GM19463 (cell line): ENCODE measurements around the gene MYBBP1A.

ENCODE experiments used
- ATAC-seq: cut with Tn5 transposase; IDR thresholded peaks from one replicate; pipeline ENCODE4 v1.9.1; 2021; ENCODE audit warnings: mild to moderate bottlenecking, moderate library complexity; ENCODE audit not compliant: unreplicated experiment

MYBBP1A gene

GRCh38 chr17:4574448-4575045 is 19.4 kb upstream of the MYBBP1A start:
- ATAC-seq, result no peak

GRCh38 chr17:4573669-4574068 is 18.5 kb upstream of the MYBBP1A start:
- ATAC-seq, result no peak

GRCh38 chr17:4573115-4573514 is 17.9 kb upstream of the MYBBP1A start:
- ATAC-seq, result no peak

- ATAC-seq, result no peak
Measured at GRCh38 chr17:4572131-4572530, 16.9 kb upstream of the MYBBP1A start.

GRCh38 chr17:4569591-4569990 is 14.4 kb upstream of the MYBBP1A start:
- no peak for ATAC-seq

- ATAC-seq, result no peak
Measured at GRCh38 chr17:4566785-4567184, 11.6 kb upstream of the MYBBP1A start.

GRCh38 chr17:4565209-4566141 is 10.3 kb upstream of the MYBBP1A start:
- ATAC-seq, result no peak

GRCh38 chr17:4562015-4562969 is 7.1 kb upstream of the MYBBP1A start:
- ATAC-seq, result no peak

GRCh38 chr17:4560837-4561256 is 5.7 kb upstream of the MYBBP1A start:
- no peak for ATAC-seq

GRCh38 chr17:4560421-4560820 is 5.2 kb upstream of the MYBBP1A start, which contains the start of gene GGT6:
Gene GGT6 (minus strand): TSS chr17:4560577. CDS start chr17:4560521, 56 bp downstream.
- ATAC-seq, result no peak

GRCh38 chr17:4559966-4560365 is 4.8 kb upstream of the MYBBP1A start:
- no peak for ATAC-seq

GRCh38 chr17:4559139-4559791 is 4.1 kb upstream of the MYBBP1A start:
- no peak for ATAC-seq

GRCh38 chr17:4558347-4558971 is 3.3 kb upstream of the MYBBP1A start:
- no peak for ATAC-seq

GRCh38 chr17:4557626-4558346 is 2.6 kb upstream of the MYBBP1A start:
- ATAC-seq, result no peak

GRCh38 chr17:4556996-4557395 is 1.8 kb upstream of the MYBBP1A start:
- no peak for ATAC-seq

- ATAC-seq, result no peak
Measured at GRCh38 chr17:4555873-4556759, 932 bp upstream of the MYBBP1A start.

GRCh38 chr17:4554441-4554996 is 665 bp downstream of the MYBBP1A start:
- ATAC-seq, result no peak

- no peak for ATAC-seq
Measured at GRCh38 chr17:4553669-4554068, 1.5 kb downstream of the MYBBP1A start.
